ENCODE results near the gene GLB1L. TPM values are rescaled to one million over a fixed set of nuclear protein-coding genes. Genes with fewer than 3 reads are reported as not detected.
A peak's percentile ranks its signal among the peaks of the same experiment; 100 is the strongest.

GLB1L gene
- total RNA-seq (ENCODE audit: unreplicated experiment), result 7.3 TPM
- long read RNA-seq, result 0 reads

DNA sequence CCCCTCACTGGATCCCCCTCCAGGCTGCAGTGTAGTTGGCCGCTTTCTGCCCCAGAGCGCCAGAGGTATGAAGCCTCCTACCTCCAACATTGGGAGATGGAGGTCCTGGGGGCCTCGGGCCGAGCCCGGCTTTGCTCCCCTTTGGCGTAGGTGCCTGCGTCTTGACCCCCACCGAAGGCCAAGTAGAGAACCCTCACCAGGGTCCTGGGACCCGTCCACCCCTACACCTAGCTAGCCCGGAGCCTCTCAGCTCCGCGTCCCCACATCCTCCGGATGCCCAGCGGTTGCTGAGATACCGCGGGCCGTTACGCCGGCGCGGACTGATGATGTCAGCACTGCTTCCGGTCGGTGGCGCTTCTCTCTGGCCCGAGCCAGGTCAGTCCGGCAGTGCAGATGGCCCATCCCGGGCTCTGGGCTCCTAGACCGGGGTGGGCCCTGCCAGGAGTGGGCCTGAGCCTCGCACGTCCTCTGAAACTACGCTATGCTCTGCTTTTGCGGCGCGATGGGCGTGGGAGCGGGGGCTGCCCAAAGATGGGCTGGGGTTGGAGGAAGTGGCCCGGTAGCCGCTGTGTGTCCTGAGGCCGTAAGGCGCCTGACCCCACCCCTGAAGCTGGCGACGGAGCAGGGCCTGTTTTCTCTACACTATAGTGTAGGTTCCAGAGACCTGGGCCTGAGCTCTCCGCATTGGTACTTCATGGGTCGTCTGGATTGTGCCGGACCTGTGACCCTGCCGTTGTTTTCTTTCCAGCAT lies at the start of gene GLB1L, which contains the start of gene STK16:
Gene GLB1L, minus strand, starts transcription at position 297 of the 751 bp plus-strand sequence. CDS start 1,871 bp downstream, outside the sequence.
Gene STK16, plus strand, starts transcription at position 332 of the 751 bp plus-strand sequence. CDS start 521 bp downstream, outside the sequence.
- Mint-ChIP-seq H3K36me3 (ENCODE audit: low read depth, unreplicated experiment) (peaks cover 6% of the 10 kb centered on the region), H3K4me3 (ENCODE audit: unreplicated experiment) (peak within 1 kb of the TSS; percentile 96), H3K9me3 (ENCODE audit: unreplicated experiment) (no peaks in the 10 kb centered on the region), H3K27ac (ENCODE audit: unreplicated experiment) (peak within 1 kb of the TSS; percentile 98), H3K27me3 (ENCODE audit: unreplicated experiment) (peaks cover 14% of the 10 kb centered on the region), H3K4me1 (ENCODE audit: unreplicated experiment) (peaks cover 26% of the 10 kb centered on the region)
- peak; percentile 95 for DNase-seq (ENCODE audit: low spot score)
- TF ChIP-seq, protein P1, sequence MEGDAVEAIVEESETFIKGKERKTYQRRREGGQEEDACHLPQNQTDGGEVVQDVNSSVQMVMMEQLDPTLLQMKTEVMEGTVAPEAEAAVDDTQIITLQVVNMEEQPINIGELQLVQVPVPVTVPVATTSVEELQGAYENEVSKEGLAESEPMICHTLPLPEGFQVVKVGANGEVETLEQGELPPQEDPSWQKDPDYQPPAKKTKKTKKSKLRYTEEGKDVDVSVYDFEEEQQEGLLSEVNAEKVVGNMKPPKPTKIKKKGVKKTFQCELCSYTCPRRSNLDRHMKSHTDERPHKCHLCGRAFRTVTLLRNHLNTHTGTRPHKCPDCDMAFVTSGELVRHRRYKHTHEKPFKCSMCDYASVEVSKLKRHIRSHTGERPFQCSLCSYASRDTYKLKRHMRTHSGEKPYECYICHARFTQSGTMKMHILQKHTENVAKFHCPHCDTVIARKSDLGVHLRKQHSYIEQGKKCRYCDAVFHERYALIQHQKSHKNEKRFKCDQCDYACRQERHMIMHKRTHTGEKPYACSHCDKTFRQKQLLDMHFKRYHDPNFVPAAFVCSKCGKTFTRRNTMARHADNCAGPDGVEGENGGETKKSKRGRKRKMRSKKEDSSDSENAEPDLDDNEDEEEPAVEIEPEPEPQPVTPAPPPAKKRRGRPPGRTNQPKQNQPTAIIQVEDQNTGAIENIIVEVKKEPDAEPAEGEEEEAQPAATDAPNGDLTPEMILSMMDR (IDR thresholded peaks at IDR 0.05; ENCODE audit: unreplicated experiment), result no peak

DNA sequence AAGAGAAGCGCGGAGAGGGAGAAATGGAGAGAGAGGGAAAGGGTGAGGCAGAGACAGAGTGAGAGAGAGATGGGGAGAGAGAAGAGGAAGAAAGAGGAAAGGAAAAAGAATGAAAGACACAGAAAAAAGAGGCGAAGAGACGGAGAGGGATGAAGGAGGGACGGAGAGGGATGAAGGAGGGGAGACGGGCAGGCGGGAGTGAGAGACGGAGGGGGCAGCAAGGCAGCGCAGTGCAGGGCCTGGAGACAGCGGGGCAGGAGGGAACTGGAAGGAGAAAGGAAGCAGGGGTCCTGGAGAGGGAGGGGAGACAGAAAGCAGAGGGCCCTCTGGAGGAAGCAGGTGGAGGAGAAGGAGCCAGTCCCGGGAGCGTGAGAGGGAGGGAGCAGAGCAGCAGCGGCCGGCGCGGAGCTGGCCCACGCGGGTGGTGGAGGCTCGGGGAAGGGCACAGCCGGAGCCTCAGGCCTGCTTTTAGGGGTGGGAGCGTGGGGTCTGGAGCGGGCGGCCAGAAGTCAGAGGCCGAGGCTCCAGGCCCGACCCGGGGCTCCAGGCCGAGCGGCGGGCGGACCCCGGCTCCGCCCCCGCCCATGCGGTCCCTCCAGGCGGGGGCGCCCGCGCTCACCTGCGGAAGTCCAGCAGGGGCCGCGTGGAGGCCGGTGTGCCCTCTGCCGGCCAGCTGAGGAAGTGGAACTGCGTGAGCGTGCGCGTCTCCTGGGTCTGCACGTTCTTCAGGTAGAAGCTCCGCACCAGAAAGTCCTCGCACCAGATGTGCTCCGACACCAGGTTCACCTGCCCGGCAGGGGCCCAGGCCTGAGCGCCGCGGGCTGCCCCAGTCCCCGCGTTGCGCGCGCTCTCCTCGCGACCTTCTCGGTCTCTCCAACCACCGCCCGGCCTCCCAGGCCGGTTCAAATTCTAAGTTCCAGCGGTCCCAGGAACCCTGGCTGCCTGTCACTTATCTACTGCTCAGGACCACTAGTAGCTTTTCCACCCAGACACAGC lies 49.4 kb upstream of the GLB1L start:
- DNase-seq (ENCODE audit: low spot score), result peak; percentile 93
- TF ChIP-seq, protein P1 (IDR thresholded peaks at IDR 0.05; ENCODE audit: unreplicated experiment), result peak; percentile 98
- H3K36me3 Mint-ChIP-seq (ENCODE audit: low read depth, unreplicated experiment), result peaks cover 4% of the 10 kb centered on the region

DNA sequence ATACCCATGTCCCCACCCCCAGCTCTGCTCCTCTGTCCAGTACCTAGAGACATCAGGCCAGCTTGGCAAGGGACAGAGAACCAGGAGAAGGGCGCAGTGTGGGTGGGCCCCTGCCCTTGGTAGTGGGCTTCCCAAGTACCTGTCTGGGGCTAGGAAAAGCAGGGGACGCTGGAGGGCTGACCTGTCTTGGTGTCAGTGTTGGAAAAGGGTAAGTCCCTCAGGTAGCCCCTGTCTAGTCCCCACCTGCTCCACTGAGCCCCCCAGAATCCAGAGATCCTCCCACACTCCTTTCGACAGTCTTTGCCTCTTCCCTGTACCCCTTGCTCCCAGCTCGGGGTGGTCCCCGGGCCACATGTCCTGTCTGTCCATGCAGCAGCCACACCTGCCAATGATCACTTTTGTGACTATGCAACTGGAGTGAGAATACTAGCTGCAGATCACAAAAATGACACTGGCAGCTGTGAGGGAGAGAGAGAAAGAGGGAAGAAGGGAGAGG lies 48.5 kb upstream of the GLB1L start:
- Mint-ChIP-seq H3K27ac (ENCODE audit: unreplicated experiment) (no peak overlapping the region), H3K36me3 (ENCODE audit: low read depth, unreplicated experiment) (peaks cover 4% of the 10 kb centered on the region), H3K4me3 (ENCODE audit: unreplicated experiment) (peak overlapping the region; percentile 90), H3K27me3 (ENCODE audit: unreplicated experiment) (peaks cover 8% of the 10 kb centered on the region), H3K4me1 (ENCODE audit: unreplicated experiment) (peaks cover 6% of the 10 kb centered on the region), H3K9me3 (ENCODE audit: unreplicated experiment) (peaks cover 4% of the 10 kb centered on the region)
- DNase-seq (ENCODE audit: low spot score), result no peak
- TF ChIP-seq, protein P1 (IDR thresholded peaks at IDR 0.05; ENCODE audit: unreplicated experiment), result no peak

More for the DNA sequence above, 49.4 kb upstream of the GLB1L start:
- peaks cover 4% of the 10 kb centered on the region for H3K9me3 Mint-ChIP-seq (ENCODE audit: unreplicated experiment)
- H3K4me1 Mint-ChIP-seq (ENCODE audit: unreplicated experiment), result peaks cover 6% of the 10 kb centered on the region
- peaks cover 8% of the 10 kb centered on the region for H3K27me3 Mint-ChIP-seq (ENCODE audit: unreplicated experiment)
- H3K27ac Mint-ChIP-seq (ENCODE audit: unreplicated experiment), result peak overlapping the region; percentile 36
- peak overlapping the region; percentile 90 for H3K4me3 Mint-ChIP-seq (ENCODE audit: unreplicated experiment)

DNA sequence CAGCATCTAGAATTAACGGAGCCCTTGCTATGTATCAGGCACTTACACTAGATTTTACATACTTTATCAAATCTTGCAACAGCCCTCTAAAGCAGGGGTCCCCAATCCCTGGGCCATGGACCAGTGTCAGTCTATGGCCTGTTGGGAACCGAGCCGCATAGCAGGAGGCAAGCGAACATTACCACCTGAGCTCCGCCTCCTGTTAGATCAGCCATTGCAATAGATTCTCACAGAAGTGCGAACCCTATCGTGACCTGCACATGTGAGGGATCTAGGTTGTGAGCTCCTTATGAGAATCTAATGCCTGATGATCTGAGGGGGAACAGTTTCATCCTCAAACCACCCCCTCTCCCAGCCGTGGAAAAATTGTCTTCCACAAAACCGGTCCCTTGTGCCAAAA lies 47.4 kb upstream of the GLB1L start:
- H3K9me3 Mint-ChIP-seq (ENCODE audit: unreplicated experiment), result peaks cover 4% of the 10 kb centered on the region
- TF ChIP-seq, protein P1 (IDR thresholded peaks at IDR 0.05; ENCODE audit: unreplicated experiment), result no peak
- peaks cover 5% of the 10 kb centered on the region for H3K27me3 Mint-ChIP-seq (ENCODE audit: unreplicated experiment)
- no peak for DNase-seq (ENCODE audit: low spot score)
- no peak overlapping the region for H3K4me3 Mint-ChIP-seq (ENCODE audit: unreplicated experiment)
- no peak overlapping the region for H3K27ac Mint-ChIP-seq (ENCODE audit: unreplicated experiment)
- peaks cover 6% of the 10 kb centered on the region for H3K4me1 Mint-ChIP-seq (ENCODE audit: unreplicated experiment)
- H3K36me3 Mint-ChIP-seq (ENCODE audit: low read depth, unreplicated experiment), result peaks cover 4% of the 10 kb centered on the region
